HEK293 (cell line): ENCODE measurements around the gene CS.

Experiments used
- CTCF ChIA-PET: fragments of 350-600 bp; formaldehyde crosslinking; extraction: SDS; loops from one replicate; lab custom pipeline; 2021; ENCODE audit warnings: antibody characterized with exemption; lab: Yijun Ruan, JAX
- POLR2A ChIA-PET: fragments of 300-600 bp; formaldehyde crosslinking; extraction: SDS; loops from one replicate; lab custom pipeline; 2020; ENCODE audit warnings: antibody characterized with exemption, inconsistent platforms; lab: Yijun Ruan, JAX
- H3K27ac ChIP-seq: fragments of 200-500 bp; sonication (Bioruptor generic); 2 replicates; pipeline ENCODE4 v1.5.1; 2014; ENCODE audit warnings: low read depth, low read length, control low read depth, inconsistent platforms; ENCODE audit errors: extremely low read depth
- H3K36me3 ChIP-seq, 2 experiments: fragments of 200-500 bp in 1 of 2; sonication (Bioruptor generic) in 1 of 2; 1 replicate in 1 of 2; 2 replicates in 1 of 2; pipeline ENCODE4 v1.5.1; 2014 to 2017; ENCODE audit warnings: inconsistent platforms in 2 of 2, low read length in 2 of 2; ENCODE audit not compliant: control insufficient read depth in 2 of 2, insufficient read depth in 1 of 2
- H3K4me1 ChIP-seq: fragments of 200-500 bp; sonication (Bioruptor generic); 2 replicates; pipeline ENCODE4 v1.5.1; 2014; ENCODE audit warnings: mild to moderate bottlenecking, low read length, inconsistent platforms; ENCODE audit not compliant: control insufficient read depth, insufficient read depth
- H3K4me3 ChIP-seq: 2 replicates; pipeline ENCODE4 v1.5.1; 2011; ENCODE audit warnings: low read depth, mild to moderate bottlenecking, control low read depth, low read length, moderate library complexity
- H3K9me3 ChIP-seq: fragments of 200-500 bp; sonication (Bioruptor generic); 2 replicates; pipeline ENCODE4 v1.5.1; 2014; ENCODE audit warnings: low read depth, low read length, inconsistent platforms; ENCODE audit not compliant: control insufficient read depth, insufficient read depth
- BCL11A ChIP-seq: fragments of 450-650 bp; formaldehyde crosslinking; IDR thresholded peaks from 2 replicates; pipeline ENCODE4 v1.5.1; 2016; ENCODE audit warnings: low read depth, missing biosample characterization, missing genetic modification characterization
- GLIS1 ChIP-seq: fragments of 450-650 bp; formaldehyde crosslinking; IDR thresholded peaks from 2 replicates; pipeline ENCODE4 v1.5.1; 2016; ENCODE audit warnings: missing biosample characterization, missing genetic modification characterization
- HOXC10 ChIP-seq: sonication (generic); formaldehyde crosslinking; IDR thresholded peaks from 2 replicates; pipeline ENCODE4 v1.8.1; 2023; ENCODE audit warnings: mild to moderate bottlenecking, missing genetic modification reagents
- KLF16 ChIP-seq: fragments of 450-650 bp; formaldehyde crosslinking; IDR thresholded peaks from 2 replicates; pipeline ENCODE4 v1.5.1; 2017; ENCODE audit warnings: missing biosample characterization, missing genetic modification characterization
- KLF9 ChIP-seq: fragments of 450-650 bp; formaldehyde crosslinking; IDR thresholded peaks from 2 replicates; pipeline ENCODE4 v1.5.1; 2016; ENCODE audit warnings: missing biosample characterization, missing genetic modification characterization, low read depth
- OSR2 ChIP-seq: fragments of 450-650 bp; formaldehyde crosslinking; IDR thresholded peaks from 2 replicates; pipeline ENCODE4 v1.5.1; 2016; ENCODE audit warnings: missing biosample characterization, missing genetic modification characterization
- PRDM1 ChIP-seq: fragments of 450-650 bp; formaldehyde crosslinking; IDR thresholded peaks from 2 replicates; pipeline ENCODE4; 2016; ENCODE audit warnings: missing biosample characterization, missing genetic modification characterization
- SP3 ChIP-seq: fragments of 450-650 bp; formaldehyde crosslinking; IDR thresholded peaks from 2 replicates; pipeline ENCODE4 v1.5.1; 2016; ENCODE audit warnings: missing biosample characterization, missing genetic modification characterization
- TRIM28 ChIP-seq: IDR thresholded peaks from 2 replicates; pipeline ENCODE4 v1.6.1; 2011; ENCODE audit warnings: low read length, control low read depth, borderline replicate concordance
- ZBTB20 ChIP-seq: fragments of 450-650 bp; formaldehyde crosslinking; IDR thresholded peaks from 2 replicates; pipeline ENCODE4 v1.5.1; 2016; ENCODE audit warnings: missing biosample characterization, missing genetic modification characterization
- ZBTB8A ChIP-seq: fragments of 450-650 bp; formaldehyde crosslinking; IDR thresholded peaks from 2 replicates; pipeline ENCODE4 v1.5.1; 2016; ENCODE audit warnings: missing biosample characterization, missing genetic modification characterization
- ZFP37 ChIP-seq: fragments of 450-650 bp; formaldehyde crosslinking; IDR thresholded peaks from 2 replicates; pipeline ENCODE4 v1.5.1; 2016; ENCODE audit warnings: missing biosample characterization, missing genetic modification characterization
- ZFP69B ChIP-seq: fragments of 450-650 bp; formaldehyde crosslinking; IDR thresholded peaks from 2 replicates; pipeline ENCODE4 v1.5.1; 2016; ENCODE audit warnings: missing biosample characterization, missing genetic modification characterization
- ZNF23 ChIP-seq: fragments of 450-650 bp; formaldehyde crosslinking; IDR thresholded peaks from 2 replicates; pipeline ENCODE4 v1.5.1; 2016; ENCODE audit warnings: missing biosample characterization, missing genetic modification characterization, borderline replicate concordance
- ZNF324 ChIP-seq: fragments of 450-650 bp; formaldehyde crosslinking; IDR thresholded peaks from 2 replicates; pipeline ENCODE4 v1.5.1; 2016; ENCODE audit warnings: missing biosample characterization, missing genetic modification characterization
- ZNF354C ChIP-seq: fragments of 450-650 bp; formaldehyde crosslinking; IDR thresholded peaks from 2 replicates; pipeline ENCODE4 v1.5.1; 2016; ENCODE audit warnings: missing biosample characterization, missing genetic modification characterization, low read depth, borderline replicate concordance
- ZNF366 ChIP-seq: fragments of 450-650 bp; formaldehyde crosslinking; conservative IDR thresholded peaks from 2 replicates; pipeline ENCODE4 v1.5.1; 2016; ENCODE audit warnings: missing biosample characterization, missing genetic modification characterization
- ZNF394 ChIP-seq: fragments of 450-650 bp; formaldehyde crosslinking; IDR thresholded peaks from 2 replicates; pipeline ENCODE4 v1.5.1; 2016; ENCODE audit warnings: missing biosample characterization, missing genetic modification characterization, mild to moderate bottlenecking, moderate library complexity, borderline replicate concordance
- ZNF433 ChIP-seq: fragments of 450-650 bp; formaldehyde crosslinking; IDR thresholded peaks from 2 replicates; pipeline ENCODE4 v1.5.1; 2016; ENCODE audit warnings: missing biosample characterization, missing genetic modification characterization, low read depth
- ZNF529 ChIP-seq: fragments of 450-650 bp; formaldehyde crosslinking; IDR thresholded peaks from 2 replicates; pipeline ENCODE4 v1.5.1; 2017; ENCODE audit warnings: missing genetic modification characterization, missing biosample characterization; ENCODE audit not compliant: insufficient replicate concordance
- ZNF558 ChIP-seq: fragments of 450-650 bp; formaldehyde crosslinking; IDR thresholded peaks from 2 replicates; pipeline ENCODE4 v1.5.1; 2016; ENCODE audit warnings: missing biosample characterization, missing genetic modification characterization
- ZNF701 ChIP-seq: fragments of 450-650 bp; formaldehyde crosslinking; IDR thresholded peaks from 2 replicates; pipeline ENCODE4 v1.5.1; 2016; ENCODE audit warnings: missing biosample characterization, missing genetic modification characterization
- ZNF777 ChIP-seq: fragments of 450-650 bp; formaldehyde crosslinking; IDR thresholded peaks from 2 replicates; pipeline ENCODE4 v1.5.1; 2017; ENCODE audit warnings: missing biosample characterization, missing genetic modification characterization, borderline replicate concordance
- ZNF791 ChIP-seq: fragments of 450-650 bp; formaldehyde crosslinking; IDR thresholded peaks from 2 replicates; pipeline ENCODE4 v1.5.1; 2016; ENCODE audit warnings: missing biosample characterization, missing genetic modification characterization
- TF ChIP-seq, protein P1 (sequence below): fragments of 450-650 bp; IDR thresholded peaks from 2 replicates; pipeline ENCODE4 v1.5.1; 2018; ENCODE audit warnings: missing biosample characterization, mild to moderate bottlenecking, missing genetic modification characterization
- TF ChIP-seq, protein P2 (sequence below): fragments of 450-650 bp; formaldehyde crosslinking; IDR thresholded peaks from 2 replicates; pipeline ENCODE4 v1.5.1; 2016; ENCODE audit warnings: missing biosample characterization, missing genetic modification characterization
- TF ChIP-seq, protein P3 (sequence below): fragments of 450-650 bp; formaldehyde crosslinking; IDR thresholded peaks from 2 replicates; pipeline ENCODE4 v1.5.1; 2016; ENCODE audit warnings: missing biosample characterization, missing genetic modification characterization
- TF ChIP-seq, protein P4 (sequence below): fragments of 450-650 bp; formaldehyde crosslinking; IDR thresholded peaks from 2 replicates; pipeline ENCODE4 v1.5.1; 2016; ENCODE audit warnings: missing biosample characterization, missing genetic modification characterization, borderline replicate concordance
- TF ChIP-seq, protein P5 (sequence below): fragments of 450-650 bp; IDR thresholded peaks from 2 replicates; pipeline ENCODE4 v1.5.1; 2018; ENCODE audit warnings: missing biosample characterization, missing genetic modification characterization
- TF ChIP-seq, protein P6 (sequence below): fragments of 450-650 bp; formaldehyde crosslinking; IDR thresholded peaks from 2 replicates; pipeline ENCODE4 v1.5.1; 2016; ENCODE audit warnings: missing biosample characterization, missing genetic modification characterization

CS gene

DNA sequence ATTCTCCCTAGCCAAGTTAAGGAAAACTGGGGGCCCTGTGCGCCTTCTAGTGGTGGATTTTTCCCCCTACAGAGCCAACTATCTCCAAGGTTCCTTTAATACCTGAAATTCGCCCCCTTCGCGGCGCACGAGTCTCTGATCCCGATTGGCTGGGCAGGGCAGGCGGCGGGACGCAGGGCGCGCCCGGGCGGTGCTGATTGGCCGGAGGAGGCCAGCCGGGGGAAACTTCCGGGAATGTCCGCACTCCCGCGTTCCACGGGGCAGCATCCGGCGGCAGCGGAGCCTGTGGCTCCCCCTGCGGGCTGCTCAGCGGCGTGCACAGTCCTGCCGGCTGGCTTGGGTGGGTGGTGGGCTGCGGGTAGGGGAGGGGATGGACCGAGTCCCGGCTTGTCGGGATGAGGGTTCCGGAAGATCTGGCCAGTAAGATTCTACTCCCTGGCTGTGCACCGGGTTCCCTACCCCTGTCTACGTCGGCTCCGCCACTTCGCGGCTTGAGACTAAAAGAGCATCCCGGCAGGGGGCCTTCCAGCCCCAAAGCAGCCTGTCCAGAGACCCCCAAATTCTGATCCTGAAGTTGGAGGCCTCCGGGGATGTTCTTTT, 75.9 kb downstream of the CS start, which contains the start of gene NABP2:
TSS of gene NABP2 (plus strand) at position 241 of the 600 bp plus-strand sequence. CDS start 515 bp downstream, outside the sequence.
- peaks cover 9 to 23% of the 10 kb centered on the region in 2 experiments; a peak in 2 of 3 replicates for H3K36me3 ChIP-seq
- POLR2A ChIA-PET, result no interaction called here
- TF ChIP-seq KLF16 (tag by site-specific recombination) (no peak), ZNF433 (tag by site-specific recombination) (no peak), BCL11A (tag by site-specific recombination) (no peak), ZNF23 (tag by site-specific recombination) (no peak), ZNF558 (tag by site-specific recombination) (no peak), SP3 (peak; percentile 64), HOXC10 (no peak), PRDM1 (peak; percentile 69; the same call in 1 of the 2 replicates), GLIS1 (peak; percentile 72; the same call in 1 of the 2 replicates), ZNF777 (no peak), ZBTB8A (tag by site-specific recombination) (peak; percentile 55), KLF9 (tag by site-specific recombination) (no peak), ZNF354C (tag by site-specific recombination) (no peak), ZFP69B (tag by site-specific recombination) (peak; percentile 44), TRIM28 (peak; percentile 76; the same call in 1 of the 2 replicates), OSR2 (no peak), ZNF791 (tag by site-specific recombination) (no peak), ZBTB20 (tag by site-specific recombination) (peak; percentile 34; the same call in 1 of the 2 replicates), ZNF529 (tag by site-specific recombination) (no peak), ZNF394 (peak; percentile 38; the same call in 1 of the 2 replicates), ZNF366 (peak; percentile 68), ZNF701 (tag by site-specific recombination) (no peak), ZFP37 (tag by site-specific recombination) (0 out of 2 replicates have a peak, but pooled peaks have one; percentile 41), ZNF324 (tag by site-specific recombination) (no peak)
- TF ChIP-seq, protein P1, sequence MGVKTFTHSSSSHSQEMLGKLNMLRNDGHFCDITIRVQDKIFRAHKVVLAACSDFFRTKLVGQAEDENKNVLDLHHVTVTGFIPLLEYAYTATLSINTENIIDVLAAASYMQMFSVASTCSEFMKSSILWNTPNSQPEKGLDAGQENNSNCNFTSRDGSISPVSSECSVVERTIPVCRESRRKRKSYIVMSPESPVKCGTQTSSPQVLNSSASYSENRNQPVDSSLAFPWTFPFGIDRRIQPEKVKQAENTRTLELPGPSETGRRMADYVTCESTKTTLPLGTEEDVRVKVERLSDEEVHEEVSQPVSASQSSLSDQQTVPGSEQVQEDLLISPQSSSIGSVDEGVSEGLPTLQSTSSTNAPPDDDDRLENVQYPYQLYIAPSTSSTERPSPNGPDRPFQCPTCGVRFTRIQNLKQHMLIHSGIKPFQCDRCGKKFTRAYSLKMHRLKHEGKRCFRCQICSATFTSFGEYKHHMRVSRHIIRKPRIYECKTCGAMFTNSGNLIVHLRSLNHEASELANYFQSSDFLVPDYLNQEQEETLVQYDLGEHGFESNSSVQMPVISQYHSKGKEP (tag by site-specific recombination), result no peak
- TF ChIP-seq, protein P2, sequence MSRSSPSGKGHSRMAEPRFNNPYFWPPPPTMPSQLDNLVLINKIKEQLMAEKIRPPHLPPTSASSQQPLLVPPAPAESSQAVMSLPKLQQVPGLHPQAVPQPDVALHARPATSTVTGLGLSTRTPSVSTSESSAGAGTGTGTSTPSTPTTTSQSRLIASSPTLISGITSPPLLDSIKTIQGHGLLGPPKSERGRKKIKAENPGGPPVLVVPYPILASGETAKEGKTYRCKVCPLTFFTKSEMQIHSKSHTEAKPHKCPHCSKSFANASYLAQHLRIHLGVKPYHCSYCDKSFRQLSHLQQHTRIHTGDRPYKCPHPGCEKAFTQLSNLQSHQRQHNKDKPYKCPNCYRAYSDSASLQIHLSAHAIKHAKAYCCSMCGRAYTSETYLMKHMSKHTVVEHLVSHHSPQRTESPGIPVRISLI (tag by site-specific recombination), result no peak
- TF ChIP-seq, protein P3, sequence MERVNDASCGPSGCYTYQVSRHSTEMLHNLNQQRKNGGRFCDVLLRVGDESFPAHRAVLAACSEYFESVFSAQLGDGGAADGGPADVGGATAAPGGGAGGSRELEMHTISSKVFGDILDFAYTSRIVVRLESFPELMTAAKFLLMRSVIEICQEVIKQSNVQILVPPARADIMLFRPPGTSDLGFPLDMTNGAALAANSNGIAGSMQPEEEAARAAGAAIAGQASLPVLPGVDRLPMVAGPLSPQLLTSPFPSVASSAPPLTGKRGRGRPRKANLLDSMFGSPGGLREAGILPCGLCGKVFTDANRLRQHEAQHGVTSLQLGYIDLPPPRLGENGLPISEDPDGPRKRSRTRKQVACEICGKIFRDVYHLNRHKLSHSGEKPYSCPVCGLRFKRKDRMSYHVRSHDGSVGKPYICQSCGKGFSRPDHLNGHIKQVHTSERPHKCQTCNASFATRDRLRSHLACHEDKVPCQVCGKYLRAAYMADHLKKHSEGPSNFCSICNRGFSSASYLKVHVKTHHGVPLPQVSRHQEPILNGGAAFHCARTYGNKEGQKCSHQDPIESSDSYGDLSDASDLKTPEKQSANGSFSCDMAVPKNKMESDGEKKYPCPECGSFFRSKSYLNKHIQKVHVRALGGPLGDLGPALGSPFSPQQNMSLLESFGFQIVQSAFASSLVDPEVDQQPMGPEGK, result peak; percentile 94
- TF ChIP-seq, protein P4, sequence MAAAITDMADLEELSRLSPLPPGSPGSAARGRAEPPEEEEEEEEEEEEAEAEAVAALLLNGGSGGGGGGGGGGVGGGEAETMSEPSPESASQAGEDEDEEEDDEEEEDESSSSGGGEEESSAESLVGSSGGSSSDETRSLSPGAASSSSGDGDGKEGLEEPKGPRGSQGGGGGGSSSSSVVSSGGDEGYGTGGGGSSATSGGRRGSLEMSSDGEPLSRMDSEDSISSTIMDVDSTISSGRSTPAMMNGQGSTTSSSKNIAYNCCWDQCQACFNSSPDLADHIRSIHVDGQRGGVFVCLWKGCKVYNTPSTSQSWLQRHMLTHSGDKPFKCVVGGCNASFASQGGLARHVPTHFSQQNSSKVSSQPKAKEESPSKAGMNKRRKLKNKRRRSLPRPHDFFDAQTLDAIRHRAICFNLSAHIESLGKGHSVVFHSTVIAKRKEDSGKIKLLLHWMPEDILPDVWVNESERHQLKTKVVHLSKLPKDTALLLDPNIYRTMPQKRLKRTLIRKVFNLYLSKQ (tag by site-specific recombination), result no peak
- TF ChIP-seq, protein P5, sequence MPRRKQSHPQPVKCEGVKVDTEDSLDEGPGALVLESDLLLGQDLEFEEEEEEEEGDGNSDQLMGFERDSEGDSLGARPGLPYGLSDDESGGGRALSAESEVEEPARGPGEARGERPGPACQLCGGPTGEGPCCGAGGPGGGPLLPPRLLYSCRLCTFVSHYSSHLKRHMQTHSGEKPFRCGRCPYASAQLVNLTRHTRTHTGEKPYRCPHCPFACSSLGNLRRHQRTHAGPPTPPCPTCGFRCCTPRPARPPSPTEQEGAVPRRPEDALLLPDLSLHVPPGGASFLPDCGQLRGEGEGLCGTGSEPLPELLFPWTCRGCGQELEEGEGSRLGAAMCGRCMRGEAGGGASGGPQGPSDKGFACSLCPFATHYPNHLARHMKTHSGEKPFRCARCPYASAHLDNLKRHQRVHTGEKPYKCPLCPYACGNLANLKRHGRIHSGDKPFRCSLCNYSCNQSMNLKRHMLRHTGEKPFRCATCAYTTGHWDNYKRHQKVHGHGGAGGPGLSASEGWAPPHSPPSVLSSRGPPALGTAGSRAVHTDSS (tag by site-specific recombination), result no peak
- TF ChIP-seq, protein P6, sequence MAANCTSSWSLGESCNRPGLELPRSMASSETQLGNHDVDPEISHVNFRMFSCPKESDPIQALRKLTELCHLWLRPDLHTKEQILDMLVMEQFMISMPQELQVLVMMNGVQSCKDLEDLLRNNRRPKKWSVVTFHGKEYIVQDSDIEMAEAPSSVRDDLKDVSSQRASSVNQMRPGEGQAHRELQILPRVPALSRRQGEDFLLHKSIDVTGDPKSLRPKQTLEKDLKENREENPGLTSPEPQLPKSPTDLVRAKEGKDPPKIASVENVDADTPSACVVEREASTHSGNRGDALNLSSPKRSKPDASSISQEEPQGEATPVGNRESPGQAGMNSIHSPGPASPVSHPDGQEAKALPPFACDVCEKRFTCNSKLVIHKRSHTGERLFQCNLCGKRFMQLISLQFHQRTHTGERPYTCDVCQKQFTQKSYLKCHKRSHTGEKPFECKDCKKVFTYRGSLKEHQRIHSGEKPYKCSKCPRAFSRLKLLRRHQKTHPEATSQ (tag by site-specific recombination), result no peak

More for the DNA sequence above, 75.9 kb downstream of the CS start, which contains the start of gene NABP2:
- Histone ChIP-seq H3K4me1 (peaks cover 12% of the 10 kb centered on the region; the same call in 1 of the 2 replicates), H3K4me3 (peak within 1 kb of the TSS; percentile 77), H3K27ac (peak within 1 kb of the TSS; percentile 64), H3K9me3 (no peaks in the 10 kb centered on the region)
- CTCF ChIA-PET, result interaction anchor here (2.3 to 4.0 kb wide), 2 partner anchors 17 to 18 kb away, joined by 9 to 73 read pairs; no protein-coding TSS in a partner anchor
